Measurements from ENCODE around the gene RIMOC1. TPM values are rescaled to one million over a fixed set of nuclear protein-coding genes. Genes with fewer than 3 reads are reported as not detected.

RIMOC1 gene
- total RNA-seq, result 6.7 and 12.9 TPM in 2 replicates

GRCh38 chr5:41903892-41904799, at the start of gene RIMOC1:
Gene RIMOC1, plus strand, starts transcription at chr5:41904344. Its CDS starts 24 bp downstream, at chr5:41904368.

GRCh38 chr5:41869724-41870626, 34.2 kb upstream of the RIMOC1 start, which contains the start of gene OXCT1:
Gene OXCT1, minus strand, starts transcription at chr5:41870425. Its CDS starts 67 bp downstream, at chr5:41870358.

GRCh38 chr5:41924872-41925554, 20.9 kb downstream of the RIMOC1 start, which contains the start of gene FBXO4:
Gene FBXO4, plus strand, starts transcription at chr5:41925281. Its CDS starts 29 bp downstream, at chr5:41925310.

Other genes starting within 250 kb of the RIMOC1 start
- gene OXCT1, start 33.9 kb upstream of the RIMOC1 start, total RNA-seq, result 29.4 and 49.5 TPM in 2 replicates
- 9.7 and 11.3 TPM in 2 replicates for gene FBXO4, start 20.9 kb downstream of the RIMOC1 start, total RNA-seq

Data from bronchial smooth muscle cell (primary cell).